Gastroesophageal sphincter (tissue), 4 donors: ENCODE measurements around the gene MDM4. TPM values are rescaled to one million over a fixed set of nuclear protein-coding genes. Genes with fewer than 3 reads are reported as not detected.

ENCODE experiments used
- ATAC-seq: fragments of 150-250 bp; one replicate; pipeline ENCODE4 v1.9.1; 2016; ENCODE audit warnings: mild to moderate bottlenecking, moderate library complexity
- H3K27ac ChIP-seq, 4 donors: fragments of 200-600 bp; sonication (generic) in 3 of 4; 1 replicate in 3 of 4; 2 replicates in 1 of 4; pipeline ENCODE4 v1.5.1; 2016 to 2019
- H3K27me3 ChIP-seq: fragments of 200-600 bp; sonication (generic); one replicate; pipeline ENCODE4 v1.5.1; 2019
- H3K36me3 ChIP-seq, 2 donors: fragments of 200-600 bp; sonication (generic); one replicate each; pipeline ENCODE4 v1.5.1; 2019; ENCODE audit warnings: control low read depth in 1 of 2
- H3K4me1 ChIP-seq, 3 donors: fragments of 200-600 bp; sonication (generic); 1 replicate in 2 of 3; 2 replicates in 1 of 3; pipeline ENCODE4 v1.5.1; 2016 to 2019; ENCODE audit warnings: control low read depth in 2 of 3
- H3K4me3 ChIP-seq, 2 donors: fragments of 200-600 bp; sonication (generic); one replicate each; pipeline ENCODE4 v1.5.1; 2019; ENCODE audit warnings: mild to moderate bottlenecking in 1 of 2, moderate library complexity in 1 of 2
- H3K9me3 ChIP-seq, 3 donors: fragments of 200-600 bp; sonication (generic); one replicate each; pipeline ENCODE4 v1.5.1; 2017 to 2019; ENCODE audit warnings: control low read depth in 2 of 3
- CTCF ChIP-seq, 4 experiments: fragments of 200-600 bp in 2 of 4; fragments of 450-650 bp in 2 of 4; sonication (generic) in 1 of 4; IDR thresholded peaks; one replicate each; pipeline ENCODE4 v1.5.1; 2017 to 2019; ENCODE audit warnings: antibody characterized with exemption in 4 of 4, mild to moderate bottlenecking in 2 of 4, moderate library complexity in 2 of 4
- EP300 ChIP-seq: sonication (generic); formaldehyde crosslinking; IDR thresholded peaks from one replicate; pipeline ENCODE4 v1.6.1; 2017; ENCODE audit warnings: antibody characterized with exemption, mild to moderate bottlenecking
- POLR2A ChIP-seq, 2 donors: fragments of 450-650 bp; IDR thresholded peaks; one replicate each; pipeline ENCODE4 v1.6.1; 2017; ENCODE audit warnings: antibody characterized with exemption in 2 of 2, mild to moderate bottlenecking in 2 of 2, moderate library complexity in 1 of 2
- POLR2AphosphoS5 ChIP-seq: sonication (generic); formaldehyde crosslinking; IDR thresholded peaks from one replicate; pipeline ENCODE4 v1.6.1; 2017; ENCODE audit warnings: antibody characterized with exemption
- WGBS, 2 donors: methylation state at CpG; one replicate each; pipeline ENCODE4 v1.1.5; 2018; ENCODE audit warnings: low coverage in 1 of 2; 5-methylcytosine and 5-hydroxymethylcytosine counted together
- total RNA-seq, 4 donors: library from RNA; depleted of rRNA; stranded (reverse); fragments of >200 nt; gene quantifications; one replicate each; pipeline ENCODE4 v1.1.0, GENCODE V29; 2016

Gene MDM4
- total RNA-seq, 4 donors from 2014 or later = 24.3 to 74.1 (median 37.9) TPM

GRCh38 chr1:204544321-204544720 is 28.1 kb downstream of the MDM4 start:
- WGBS, 2 donors = 76 to 100% methylated on average over 2 of the region's 2 CpGs
- no peaks in the 10 kb centered on the region for H3K9me3 ChIP-seq
- no peak overlapping the region for H3K4me3 ChIP-seq
- H3K4me1 ChIP-seq = no peaks in the 10 kb centered on the region
- TF ChIP-seq CTCF (IDR thresholded peaks at IDR 0.05) = no peak
- TF ChIP-seq POLR2A (IDR thresholded peaks at IDR 0.05) = no peak
- TF ChIP-seq POLR2AphosphoS5 = no peak
- no peak for TF ChIP-seq EP300
- H3K36me3 ChIP-seq = peaks cover 20 to 100% of the 10 kb centered on the region in 2 donors
- H3K27me3 ChIP-seq = no peaks in the 10 kb centered on the region
- no peak overlapping the region for H3K27ac ChIP-seq
- ATAC-seq = no peak

- ATAC-seq = no peak
- TF ChIP-seq POLR2AphosphoS5 (no peak), CTCF (IDR thresholded peaks at IDR 0.05) (no peak)
- Histone ChIP-seq H3K9me3 (no peaks in the 10 kb centered on the region), H3K27ac (no peak overlapping the region), H3K27me3 (no peaks in the 10 kb centered on the region), H3K4me1 (no peaks in the 10 kb centered on the region), H3K36me3 (peaks cover 22 to 100% of the 10 kb centered on the region in 2 donors), H3K4me3 (no peak overlapping the region)
- WGBS, 2 donors = 93 to 100% methylated on average over 2 of the region's 2 CpGs
Measured at GRCh38 chr1:204545202-204545601, 29.0 kb downstream of the MDM4 start.

- Histone ChIP-seq H3K27me3 (no peaks in the 10 kb centered on the region), H3K4me3 (no peak overlapping the region), H3K4me1 (no peaks in the 10 kb centered on the region), H3K27ac (peak overlapping the region in 1 of 4 donors; percentile 30), H3K9me3 (no peaks in the 10 kb centered on the region), H3K36me3 (peaks cover 22 to 100% of the 10 kb centered on the region in 2 donors)
- WGBS, 2 donors = 54 to 69% methylated on average over 2 of the region's 2 CpGs
- no peak for TF ChIP-seq POLR2A (IDR thresholded peaks at IDR 0.05)
- TF ChIP-seq POLR2AphosphoS5 = no peak
- TF ChIP-seq CTCF (IDR thresholded peaks at IDR 0.05) = no peak
- no peak for TF ChIP-seq EP300
- no peak for ATAC-seq
Measured at GRCh38 chr1:204545881-204546280, 29.7 kb downstream of the MDM4 start.

GRCh38 chr1:204548265-204548664 is 32.1 kb downstream of the MDM4 start:
- ATAC-seq = no peak
- WGBS, 2 donors = 93 to 100% methylated on average over 2 of the region's 2 CpGs

More at GRCh38 chr1:204548265-204548664, 32.1 kb downstream of the MDM4 start:
- Histone ChIP-seq H3K27me3 (no peaks in the 10 kb centered on the region), H3K9me3 (no peaks in the 10 kb centered on the region), H3K36me3 (peaks cover 19 to 98% of the 10 kb centered on the region in 2 donors), H3K4me1 (no peaks in the 10 kb centered on the region), H3K27ac (no peak overlapping the region), H3K4me3 (no peak overlapping the region)
- TF ChIP-seq CTCF (IDR thresholded peaks at IDR 0.05) (no peak), EP300 (no peak), POLR2AphosphoS5 (no peak)
